ENCODE measurements around the gene UBE2O. TPM values are rescaled to one million over a fixed set of nuclear protein-coding genes. Genes with fewer than 3 reads are reported as not detected.

Gene UBE2O
- total and polyA plus RNA-seq, 4 donors: 3.3 to 71.5 (median 9.2) TPM

DNA sequence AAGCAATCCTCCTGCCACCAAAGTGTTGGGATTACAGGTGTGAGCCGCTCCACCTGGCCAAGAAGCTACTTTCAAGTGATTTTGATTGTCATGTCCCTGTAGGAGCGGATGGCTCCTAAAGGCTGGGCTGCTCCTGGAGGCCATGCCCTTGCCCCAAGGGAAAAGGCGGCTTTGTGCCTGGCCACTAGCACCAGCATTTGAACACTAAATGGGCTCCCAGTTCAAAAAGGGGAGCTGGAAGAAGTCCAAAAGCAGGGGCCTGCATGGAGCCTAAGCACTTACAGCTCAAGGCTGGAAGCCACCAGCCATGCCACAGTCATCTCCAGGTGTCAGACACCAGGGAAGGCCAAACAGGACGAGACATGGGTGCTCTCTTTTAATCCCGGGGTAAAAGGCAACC is 41.7 kb downstream of the UBE2O start (continued):
- TF ChIP-seq, protein P1, sequence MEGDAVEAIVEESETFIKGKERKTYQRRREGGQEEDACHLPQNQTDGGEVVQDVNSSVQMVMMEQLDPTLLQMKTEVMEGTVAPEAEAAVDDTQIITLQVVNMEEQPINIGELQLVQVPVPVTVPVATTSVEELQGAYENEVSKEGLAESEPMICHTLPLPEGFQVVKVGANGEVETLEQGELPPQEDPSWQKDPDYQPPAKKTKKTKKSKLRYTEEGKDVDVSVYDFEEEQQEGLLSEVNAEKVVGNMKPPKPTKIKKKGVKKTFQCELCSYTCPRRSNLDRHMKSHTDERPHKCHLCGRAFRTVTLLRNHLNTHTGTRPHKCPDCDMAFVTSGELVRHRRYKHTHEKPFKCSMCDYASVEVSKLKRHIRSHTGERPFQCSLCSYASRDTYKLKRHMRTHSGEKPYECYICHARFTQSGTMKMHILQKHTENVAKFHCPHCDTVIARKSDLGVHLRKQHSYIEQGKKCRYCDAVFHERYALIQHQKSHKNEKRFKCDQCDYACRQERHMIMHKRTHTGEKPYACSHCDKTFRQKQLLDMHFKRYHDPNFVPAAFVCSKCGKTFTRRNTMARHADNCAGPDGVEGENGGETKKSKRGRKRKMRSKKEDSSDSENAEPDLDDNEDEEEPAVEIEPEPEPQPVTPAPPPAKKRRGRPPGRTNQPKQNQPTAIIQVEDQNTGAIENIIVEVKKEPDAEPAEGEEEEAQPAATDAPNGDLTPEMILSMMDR (IDR thresholded peaks at IDR 0.05; ENCODE audit: low read depth, low read length, missing input control): no peak

DNA sequence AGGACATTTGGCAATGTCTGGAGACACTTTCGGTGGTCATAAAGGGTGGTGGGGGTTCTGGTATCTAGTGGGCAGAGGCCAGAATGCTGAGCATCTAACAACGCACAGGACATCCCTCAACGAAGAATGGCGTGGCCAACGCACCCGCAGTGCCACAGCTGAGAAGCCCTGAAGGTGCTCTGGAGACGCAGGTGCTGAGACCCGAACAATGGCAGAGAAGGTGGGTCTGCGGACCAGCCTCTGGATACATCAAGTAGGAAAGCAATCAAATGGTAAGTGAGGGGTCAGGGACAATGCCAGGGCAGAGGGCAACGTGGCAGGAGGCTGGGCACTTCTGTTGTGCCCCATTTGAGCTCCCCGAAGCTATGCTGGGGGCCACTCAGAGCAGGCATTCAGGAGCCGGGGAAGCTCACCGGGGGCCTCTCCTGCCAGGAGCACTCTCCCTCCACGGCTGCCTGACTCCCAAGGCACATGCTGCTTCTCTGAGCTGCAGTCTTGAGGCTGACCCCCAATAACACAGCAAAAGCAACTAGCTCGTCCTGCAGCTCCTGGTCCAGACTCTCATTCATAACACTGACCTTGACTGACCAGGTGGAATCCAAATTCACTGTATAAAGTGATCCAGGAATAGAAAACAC is 42.5 kb downstream of the UBE2O start:
- H3K4me1 ChIP-seq (ENCODE audit: control insufficient read depth in 4 of 4, insufficient read depth in 4 of 4, low read length in 3 of 4): peaks cover 0 to 13% (median 9%) of the 10 kb centered on the region in 4 donors
- no peak for DNase-seq (ENCODE audit: low spot score)
- TF ChIP-seq, protein P2, sequence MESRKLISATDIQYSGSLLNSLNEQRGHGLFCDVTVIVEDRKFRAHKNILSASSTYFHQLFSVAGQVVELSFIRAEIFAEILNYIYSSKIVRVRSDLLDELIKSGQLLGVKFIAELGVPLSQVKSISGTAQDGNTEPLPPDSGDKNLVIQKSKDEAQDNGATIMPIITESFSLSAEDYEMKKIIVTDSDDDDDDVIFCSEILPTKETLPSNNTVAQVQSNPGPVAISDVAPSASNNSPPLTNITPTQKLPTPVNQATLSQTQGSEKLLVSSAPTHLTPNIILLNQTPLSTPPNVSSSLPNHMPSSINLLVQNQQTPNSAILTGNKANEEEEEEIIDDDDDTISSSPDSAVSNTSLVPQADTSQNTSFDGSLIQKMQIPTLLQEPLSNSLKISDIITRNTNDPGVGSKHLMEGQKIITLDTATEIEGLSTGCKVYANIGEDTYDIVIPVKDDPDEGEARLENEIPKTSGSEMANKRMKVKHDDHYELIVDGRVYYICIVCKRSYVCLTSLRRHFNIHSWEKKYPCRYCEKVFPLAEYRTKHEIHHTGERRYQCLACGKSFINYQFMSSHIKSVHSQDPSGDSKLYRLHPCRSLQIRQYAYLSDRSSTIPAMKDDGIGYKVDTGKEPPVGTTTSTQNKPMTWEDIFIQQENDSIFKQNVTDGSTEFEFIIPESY (IDR thresholded peaks at IDR 0.05): no peak
- TF ChIP-seq, protein P3, sequence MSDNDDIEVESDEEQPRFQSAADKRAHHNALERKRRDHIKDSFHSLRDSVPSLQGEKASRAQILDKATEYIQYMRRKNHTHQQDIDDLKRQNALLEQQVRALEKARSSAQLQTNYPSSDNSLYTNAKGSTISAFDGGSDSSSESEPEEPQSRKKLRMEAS (IDR thresholded peaks at IDR 0.05): no peak
- TF ChIP-seq, protein P1 (IDR thresholded peaks at IDR 0.05; ENCODE audit: low read depth, low read length, missing input control): no peak

DNA sequence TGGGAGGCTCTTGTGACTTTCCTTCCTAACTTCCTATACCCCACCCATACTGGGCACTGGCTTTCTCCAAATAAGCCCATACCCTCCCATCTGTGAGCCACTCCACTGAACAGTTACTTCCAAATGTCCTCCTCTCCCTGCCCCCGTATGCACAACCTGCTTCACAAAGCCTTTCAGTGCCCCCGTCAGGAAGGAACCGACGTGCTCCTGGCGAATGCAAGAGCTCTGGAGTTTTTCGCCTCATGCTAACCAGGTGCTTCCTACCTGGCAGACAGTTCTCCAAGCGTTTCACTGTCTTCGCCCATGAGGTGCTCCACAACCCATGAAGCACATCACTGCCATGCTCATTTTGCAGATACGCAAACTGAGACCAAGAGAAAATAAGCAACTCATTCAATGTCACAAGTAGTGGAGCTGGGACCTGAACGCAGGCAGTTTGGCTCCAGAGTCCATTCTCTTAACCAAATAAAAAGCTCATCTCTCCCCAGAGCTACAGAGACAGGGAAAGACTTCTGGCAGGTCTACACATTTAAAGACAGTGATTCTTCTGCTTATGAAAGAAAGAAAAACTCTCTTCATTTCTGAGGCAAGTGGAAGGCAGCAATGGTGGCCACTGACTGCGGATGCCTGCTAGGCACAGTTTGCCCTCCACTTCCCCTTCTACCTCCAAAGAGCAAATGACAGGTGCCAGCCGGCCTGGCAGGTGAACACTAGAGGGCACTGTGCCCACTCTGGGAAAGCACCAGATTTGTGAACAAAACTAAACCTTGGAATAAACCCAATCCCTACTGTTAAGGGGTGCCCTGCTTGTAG is 44.7 kb downstream of the UBE2O start:
- no peaks in the 10 kb centered on the region for H3K9me3 ChIP-seq (ENCODE audit: control insufficient read depth in 4 of 4, low read length in 3 of 4)
- H3K27ac ChIP-seq (ENCODE audit: low read depth in 1 of 2, low read length in 2 of 2): no peak overlapping the region
- no peak overlapping the region for H3K9ac ChIP-seq (ENCODE audit: low read depth in 1 of 2, low read length in 2 of 2)
- peaks cover 0 to 13% (median 9%) of the 10 kb centered on the region in 4 donors for H3K4me1 ChIP-seq (ENCODE audit: control insufficient read depth in 4 of 4, insufficient read depth in 4 of 4, low read length in 3 of 4)
- TF ChIP-seq HNF4G (IDR thresholded peaks at IDR 0.05) (peak; percentile 18), RXRA (IDR thresholded peaks at IDR 0.05) (no peak), RAD21 (IDR thresholded peaks at IDR 0.05) (peak; percentile 79 to 83), SP1 (IDR thresholded peaks at IDR 0.05) (peak; percentile 39), HNF4A (conservative IDR thresholded peaks at IDR 0.05) (peak; percentile 60 to 68)
- TF ChIP-seq, protein P3 (IDR thresholded peaks at IDR 0.05): no peak
- TF ChIP-seq, protein P1 (IDR thresholded peaks at IDR 0.05; ENCODE audit: low read depth, low read length, missing input control): peak; percentile 73
- no peak overlapping the region for H3K4me3 ChIP-seq (ENCODE audit: low read depth in 1 of 3, low read length in 3 of 3)
- peaks cover 0 to 12% (median 0%) of the 10 kb centered on the region in 4 donors for H3K36me3 ChIP-seq (ENCODE audit: control insufficient read depth in 4 of 4, insufficient read depth in 3 of 4, low read depth in 1 of 4, low read length in 3 of 4)
- WGBS: 65% methylated on average over 12 of the region's 12 CpGs
- H3K27me3 ChIP-seq (ENCODE audit: control insufficient read depth in 4 of 4, insufficient read depth in 4 of 4, low read length in 3 of 4): no peaks in the 10 kb centered on the region
- DNase-seq (ENCODE audit: low spot score): peak; percentile 79

More for the DNA sequence above, 42.5 kb downstream of the UBE2O start:
- Histone ChIP-seq H3K4me3 (ENCODE audit: low read depth in 1 of 3, low read length in 3 of 3) (no peak overlapping the region), H3K9ac (ENCODE audit: low read depth in 1 of 2, low read length in 2 of 2) (no peak overlapping the region), H3K36me3 (ENCODE audit: control insufficient read depth in 4 of 4, insufficient read depth in 3 of 4, low read depth in 1 of 4, low read length in 3 of 4) (peaks cover 0 to 4% (median 0%) of the 10 kb centered on the region in 4 donors), H3K27ac (ENCODE audit: low read depth in 1 of 2, low read length in 2 of 2) (no peak overlapping the region), H3K27me3 (ENCODE audit: control insufficient read depth in 4 of 4, insufficient read depth in 4 of 4, low read length in 3 of 4) (no peaks in the 10 kb centered on the region), H3K9me3 (ENCODE audit: control insufficient read depth in 4 of 4, low read length in 3 of 4) (no peaks in the 10 kb centered on the region)
- 94% methylated on average over 15 of the region's 15 CpGs for WGBS

Data from liver (tissue), 9 donors.